GM06990 (cell line): Measurements from ENCODE around the gene TMEM260.
"Not testable (repeated sequence)": the region's sequence is repeated elsewhere in the genome, so short reads cannot be mapped to it uniquely, and the experiment has no call there.

Experiments
- DNase-seq: peaks from one replicate; pipeline ENCODE4 v3.0.0-alpha.2; 2011; ENCODE audit not compliant: insufficient read length; ENCODE audit errors: extremely low read depth
- H3K27me3 ChIP-seq: replicated peaks from 2 replicates; pipeline ENCODE4 v1.6.0; 2011; ENCODE audit warnings: low read length; ENCODE audit not compliant: control insufficient read depth, insufficient read depth
- H3K36me3 ChIP-seq: 2 replicates; pipeline ENCODE4 v1.5.1; 2011; ENCODE audit warnings: low read length; ENCODE audit not compliant: control insufficient read depth, insufficient read depth
- H3K4me3 ChIP-seq: replicated peaks from 2 replicates; pipeline ENCODE4 v1.5.1; 2011; ENCODE audit warnings: low read depth, mild to moderate bottlenecking, control low read depth, low read length
- TF ChIP-seq, protein P1 (sequence below): IDR thresholded peaks from 2 replicates; pipeline ENCODE4 v1.5.1; 2011; ENCODE audit warnings: low read length, control low read depth, mild to moderate bottlenecking, inconsistent platforms; ENCODE audit not compliant: insufficient read depth, poor library complexity, severe bottlenecking

TMEM260 gene

DNA sequence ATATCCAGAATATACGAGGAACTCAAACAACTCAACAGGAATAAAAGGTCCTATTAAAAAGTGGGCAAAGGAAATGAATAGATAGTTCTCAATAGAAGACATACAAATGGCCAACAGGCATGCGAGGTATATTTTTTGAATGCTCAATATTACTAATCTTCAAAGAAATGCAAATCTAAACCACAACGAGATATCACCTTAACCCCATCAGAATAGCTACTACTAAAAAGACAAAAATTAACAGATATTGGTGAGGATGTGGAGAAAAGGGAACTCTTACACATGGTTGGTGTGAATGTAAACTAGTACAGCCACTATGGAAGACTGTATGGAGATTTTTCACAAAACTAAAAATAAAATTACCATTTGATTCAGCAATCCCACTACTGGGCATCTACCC, 99.2 kb downstream of the TMEM260 start:
- TF ChIP-seq, protein P1, sequence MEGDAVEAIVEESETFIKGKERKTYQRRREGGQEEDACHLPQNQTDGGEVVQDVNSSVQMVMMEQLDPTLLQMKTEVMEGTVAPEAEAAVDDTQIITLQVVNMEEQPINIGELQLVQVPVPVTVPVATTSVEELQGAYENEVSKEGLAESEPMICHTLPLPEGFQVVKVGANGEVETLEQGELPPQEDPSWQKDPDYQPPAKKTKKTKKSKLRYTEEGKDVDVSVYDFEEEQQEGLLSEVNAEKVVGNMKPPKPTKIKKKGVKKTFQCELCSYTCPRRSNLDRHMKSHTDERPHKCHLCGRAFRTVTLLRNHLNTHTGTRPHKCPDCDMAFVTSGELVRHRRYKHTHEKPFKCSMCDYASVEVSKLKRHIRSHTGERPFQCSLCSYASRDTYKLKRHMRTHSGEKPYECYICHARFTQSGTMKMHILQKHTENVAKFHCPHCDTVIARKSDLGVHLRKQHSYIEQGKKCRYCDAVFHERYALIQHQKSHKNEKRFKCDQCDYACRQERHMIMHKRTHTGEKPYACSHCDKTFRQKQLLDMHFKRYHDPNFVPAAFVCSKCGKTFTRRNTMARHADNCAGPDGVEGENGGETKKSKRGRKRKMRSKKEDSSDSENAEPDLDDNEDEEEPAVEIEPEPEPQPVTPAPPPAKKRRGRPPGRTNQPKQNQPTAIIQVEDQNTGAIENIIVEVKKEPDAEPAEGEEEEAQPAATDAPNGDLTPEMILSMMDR, result no peak
- no peaks in the 10 kb centered on the region for H3K36me3 ChIP-seq

DNA sequence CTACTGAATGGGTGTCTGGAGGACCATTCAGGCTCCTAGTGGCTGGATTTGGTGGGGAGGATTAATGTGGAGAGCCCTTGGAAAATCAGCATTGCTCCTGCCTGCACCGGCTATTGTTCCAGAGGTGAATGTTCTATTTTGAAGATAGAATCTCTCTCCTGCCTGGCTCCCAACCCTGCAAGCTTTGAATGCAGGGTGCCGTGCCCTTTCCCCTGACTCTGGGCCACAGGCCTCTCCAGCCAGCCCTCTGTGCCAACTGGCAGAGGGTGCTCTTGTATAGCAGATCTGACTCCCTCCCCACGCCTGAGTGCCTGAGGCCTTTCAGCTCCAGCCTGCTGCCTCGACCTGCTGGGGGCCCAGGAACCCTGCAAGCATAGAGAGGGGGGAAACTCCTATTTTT, 106.8 kb downstream of the TMEM260 start:
- TF ChIP-seq, protein P1, result no peak
- Histone ChIP-seq H3K27me3 (no peaks in the 10 kb centered on the region), H3K36me3 (no peaks in the 10 kb centered on the region), H3K4me3 (no peak overlapping the region)
- DNase-seq, result no peak

More for the DNA sequence above, 99.2 kb downstream of the TMEM260 start:
- Histone ChIP-seq H3K4me3 (no peak overlapping the region), H3K27me3 (no peaks in the 10 kb centered on the region)
- DNase-seq, result no peak

DNA sequence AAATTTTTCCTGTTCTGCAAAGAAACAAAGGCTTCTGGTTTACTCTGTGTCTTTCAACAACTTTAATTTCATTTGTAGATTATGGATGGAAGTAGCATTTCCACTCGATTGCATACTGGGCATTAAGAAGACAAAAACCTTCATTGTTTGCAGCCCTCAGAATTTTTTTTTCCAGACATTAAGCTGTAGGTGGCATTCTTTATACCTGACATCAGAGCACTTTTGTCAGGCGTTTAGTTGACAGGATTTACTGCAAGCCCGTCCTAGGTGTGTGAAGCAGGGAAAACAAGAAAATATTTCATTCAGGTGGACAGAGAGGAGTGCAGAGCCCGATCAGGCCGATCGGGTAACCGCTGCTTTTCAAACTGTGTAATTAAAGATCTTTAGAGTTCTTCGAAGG, 107.5 kb downstream of the TMEM260 start:
- TF ChIP-seq, protein P1, result no peak
- Histone ChIP-seq H3K36me3 (no peaks in the 10 kb centered on the region), H3K27me3 (no peaks in the 10 kb centered on the region), H3K4me3 (no peak overlapping the region)
- DNase-seq, result no peak

DNA sequence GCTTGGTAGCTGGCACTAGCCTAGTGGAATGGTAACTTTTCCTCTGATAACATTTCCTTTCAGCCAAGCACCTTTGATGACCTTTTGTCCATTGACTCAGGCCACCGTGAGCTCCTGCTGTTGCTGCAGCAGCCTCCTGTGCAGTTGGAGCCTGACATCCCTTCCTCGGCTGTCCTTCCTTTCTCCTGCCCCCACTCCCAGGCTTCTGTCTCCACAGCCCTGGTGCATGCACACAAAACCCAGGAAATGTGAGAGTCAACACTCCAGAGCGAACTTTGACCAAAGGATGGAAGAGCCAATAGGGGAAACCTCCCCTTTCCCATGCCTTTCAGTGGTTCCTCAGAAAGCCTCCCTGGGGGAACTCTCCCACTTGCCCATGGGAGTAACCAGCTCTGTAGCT, 115.0 kb downstream of the TMEM260 start:
- DNase-seq, result no peak
- Histone ChIP-seq H3K27me3 (no peaks in the 10 kb centered on the region), H3K4me3 (no peak overlapping the region), H3K36me3 (no peaks in the 10 kb centered on the region)
- TF ChIP-seq, protein P1, result no peak

DNA sequence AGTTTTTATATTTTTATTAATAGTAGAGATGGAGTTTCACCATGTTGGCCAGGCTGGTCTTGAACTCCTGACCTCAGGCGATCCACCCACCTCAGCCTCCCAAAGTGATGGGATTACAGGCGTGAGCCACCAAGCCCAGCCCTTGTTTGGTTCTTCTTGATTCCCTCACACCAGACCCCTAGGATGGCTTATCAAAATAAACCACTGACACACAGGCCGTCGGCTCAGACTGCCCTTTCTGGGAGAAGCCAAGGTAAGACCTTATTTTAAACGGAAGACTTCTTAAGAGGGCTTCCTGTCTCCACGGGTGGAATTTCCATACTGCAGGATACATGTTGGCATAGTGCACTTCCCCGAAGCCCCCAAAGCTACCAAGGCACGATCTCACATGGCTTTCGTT, 115.6 kb downstream of the TMEM260 start:
- DNase-seq, H3K4me3 ChIP-seq, H3K27me3 ChIP-seq, H3K36me3 ChIP-seq: not testable (repeated sequence)
